GM19468 (cell line): ENCODE data around the gene HOXD13.

Experiments used
- ATAC-seq: cut with Tn5 transposase; IDR thresholded peaks from one replicate; pipeline ENCODE4 v1.9.1; 2021; ENCODE audit warnings: mild to moderate bottlenecking, moderate library complexity, moderate number of reproducible peaks; ENCODE audit not compliant: unreplicated experiment; ENCODE audit errors: extremely low read depth

Gene HOXD13

GRCh38 chr2:176092270-176093144 is at the start of gene HOXD13:
Gene HOXD13 (plus strand): TSS chr2:176092721. CDS start chr2:176092891, 170 bp downstream.
- ATAC-seq = no peak

GRCh38 chr2:176056406-176056805 is 36.1 kb upstream of the HOXD13 start:
- no peak for ATAC-seq

- no peak for ATAC-seq
Measured at GRCh38 chr2:176063958-176064357, 28.6 kb upstream of the HOXD13 start.

GRCh38 chr2:176066645-176067588 is 25.6 kb upstream of the HOXD13 start:
- ATAC-seq = no peak

- ATAC-seq = no peak
Measured at GRCh38 chr2:176067589-176068418, 24.7 kb upstream of the HOXD13 start.

GRCh38 chr2:176068419-176068832 is 24.1 kb upstream of the HOXD13 start:
- no peak for ATAC-seq

- no peak for ATAC-seq
Measured at GRCh38 chr2:176071330-176072291, 20.9 kb upstream of the HOXD13 start.

GRCh38 chr2:176072292-176072669 is 20.2 kb upstream of the HOXD13 start:
- no peak for ATAC-seq

GRCh38 chr2:176072951-176073904 is 19.3 kb upstream of the HOXD13 start:
- ATAC-seq = no peak

- no peak for ATAC-seq
Measured at GRCh38 chr2:176074919-176075425, 17.5 kb upstream of the HOXD13 start.

GRCh38 chr2:176075481-176075880 is 17.0 kb upstream of the HOXD13 start:
- no peak for ATAC-seq

GRCh38 chr2:176076063-176076462 is 16.5 kb upstream of the HOXD13 start:
- ATAC-seq = no peak

GRCh38 chr2:176076796-176077195 is 15.7 kb upstream of the HOXD13 start:
- no peak for ATAC-seq

- ATAC-seq = no peak
Measured at GRCh38 chr2:176078541-176079284, 13.8 kb upstream of the HOXD13 start.

GRCh38 chr2:176079285-176079830 is 13.2 kb upstream of the HOXD13 start:
- no peak for ATAC-seq

GRCh38 chr2:176079831-176080539 is 12.5 kb upstream of the HOXD13 start:
- ATAC-seq = no peak
